Esophagus (tissue), 2 donors: ENCODE results near the gene FRMD3. TPM values are rescaled to one million over a fixed set of nuclear protein-coding genes. Genes with fewer than 3 reads are reported as not detected.

Experiments used
- H3K27ac ChIP-seq, 2 donors: one replicate each; pipeline ENCODE4 v1.5.1; 2013; ENCODE audit warnings: low read depth in 2 of 2, mild to moderate bottlenecking in 2 of 2, inconsistent platforms in 1 of 2, low read length in 1 of 2, moderate library complexity in 1 of 2
- H3K27me3 ChIP-seq, 2 donors: one replicate each; pipeline ENCODE4 v1.6.1; 2013; ENCODE audit warnings: low read length in 2 of 2, control low read depth in 1 of 2, mild to moderate bottlenecking in 1 of 2; ENCODE audit not compliant: insufficient read depth in 2 of 2, control insufficient read depth in 1 of 2
- H3K36me3 ChIP-seq, 2 donors: one replicate each; pipeline ENCODE4 v1.6.1; 2013; ENCODE audit warnings: low read length in 1 of 2; ENCODE audit not compliant: control insufficient read depth in 2 of 2, insufficient read depth in 2 of 2
- H3K4me1 ChIP-seq, 2 donors: one replicate each; pipeline ENCODE4 v1.6.1; 2013; ENCODE audit warnings: low read length in 1 of 2; ENCODE audit not compliant: control insufficient read depth in 2 of 2, insufficient read depth in 2 of 2
- H3K4me3 ChIP-seq, 2 donors: one replicate each; pipeline ENCODE4 v1.5.1; 2013; ENCODE audit warnings: low read length in 2 of 2, mild to moderate bottlenecking in 2 of 2, low read depth in 1 of 2, moderate library complexity in 1 of 2
- H3K9me3 ChIP-seq, 2 donors: one replicate each; pipeline ENCODE4 v1.6.1; 2013; ENCODE audit warnings: mild to moderate bottlenecking in 2 of 2, low read depth in 1 of 2, low read length in 1 of 2, moderate library complexity in 1 of 2; ENCODE audit not compliant: control insufficient read depth in 2 of 2, insufficient read depth in 1 of 2
- WGBS, 2 donors: extraction: QIAGEN DNeasy Blood & Tissue Kit; methylation state at CpG; one replicate each; pipeline ENCODE4 v1.1.7; 2013; 5-methylcytosine and 5-hydroxymethylcytosine counted together
- polyA plus RNA-seq, 2 donors: library from polyadenylated mRNA; stranded (reverse); fragments of 200-250 nt; gene quantifications; one replicate each; pipeline ENCODE4 v1.2.3, GENCODE V29; 2013
- donor health status: healthy with polysubstance abuse.
- donor health status: Bipolar disorder and iron deficiency.

FRMD3 gene
- polyA plus RNA-seq, 2 donors = 0.20 to 0.26 TPM

- 53 to 59% methylated on average over 2 of the region's 2 CpGs for WGBS, 2 donors
- H3K27ac ChIP-seq = no peak overlapping the region
- H3K4me3 ChIP-seq = no peak overlapping the region
- no peaks in the 10 kb centered on the region for H3K4me1 ChIP-seq
- no peaks in the 10 kb centered on the region for H3K9me3 ChIP-seq
- H3K36me3 ChIP-seq = no peaks in the 10 kb centered on the region
- no peaks in the 10 kb centered on the region for H3K27me3 ChIP-seq
Measured at GRCh38 chr9:83307066-83307724, 231.0 kb downstream of the FRMD3 start.

- Histone ChIP-seq H3K27me3 (no peaks in the 10 kb centered on the region), H3K9me3 (no peaks in the 10 kb centered on the region), H3K27ac (no peak overlapping the region), H3K4me1 (peaks cover 0 to 2% of the 10 kb centered on the region in 2 donors), H3K36me3 (no peaks in the 10 kb centered on the region), H3K4me3 (no peak overlapping the region)
- 15 to 31% methylated on average over 8 of the region's 8 CpGs for WGBS, 2 donors
Measured at GRCh38 chr9:83304686-83305085, 233.5 kb downstream of the FRMD3 start.

GRCh38 chr9:83299571-83299970 lies 238.6 kb downstream of the FRMD3 start:
- no peak overlapping the region for H3K4me3 ChIP-seq
- no peaks in the 10 kb centered on the region for H3K36me3 ChIP-seq
- WGBS, 2 donors = 46 to 56% methylated on average over 6 of the region's 6 CpGs
- H3K9me3 ChIP-seq = no peaks in the 10 kb centered on the region
- no peak overlapping the region for H3K27ac ChIP-seq
- peaks cover 0 to 2% of the 10 kb centered on the region in 2 donors for H3K4me1 ChIP-seq
- no peaks in the 10 kb centered on the region for H3K27me3 ChIP-seq

GRCh38 chr9:83299094-83299493 lies 239.1 kb downstream of the FRMD3 start:
- peaks cover 0 to 2% of the 10 kb centered on the region in 2 donors for H3K4me1 ChIP-seq
- H3K27me3 ChIP-seq = no peaks in the 10 kb centered on the region
- no peaks in the 10 kb centered on the region for H3K36me3 ChIP-seq
- 77 to 82% methylated on average over 2 of the region's 2 CpGs for WGBS, 2 donors
- no peak overlapping the region for H3K4me3 ChIP-seq
- H3K27ac ChIP-seq = no peak overlapping the region
- H3K9me3 ChIP-seq = no peaks in the 10 kb centered on the region

- Histone ChIP-seq H3K4me3 (no peak overlapping the region), H3K36me3 (no peaks in the 10 kb centered on the region), H3K27me3 (no peaks in the 10 kb centered on the region), H3K9me3 (peaks cover 0 to 1% of the 10 kb centered on the region in 2 donors), H3K4me1 (peaks cover 0 to 2% of the 10 kb centered on the region in 2 donors), H3K27ac (no peak overlapping the region)
- WGBS, 2 donors = 82 to 88% methylated on average over 2 of the region's 2 CpGs
Measured at GRCh38 chr9:83296123-83296522, 242.1 kb downstream of the FRMD3 start.

- WGBS, 2 donors = 88 to 89% methylated on average over 2 of the region's 2 CpGs
- H3K4me3 ChIP-seq = no peak overlapping the region
- H3K36me3 ChIP-seq = no peaks in the 10 kb centered on the region
- H3K27ac ChIP-seq = no peak overlapping the region
- no peaks in the 10 kb centered on the region for H3K27me3 ChIP-seq
- H3K4me1 ChIP-seq = no peaks in the 10 kb centered on the region
- peaks cover 0 to 2% of the 10 kb centered on the region in 2 donors for H3K9me3 ChIP-seq
Measured at GRCh38 chr9:83294816-83295215, 243.4 kb downstream of the FRMD3 start.

- Histone ChIP-seq H3K27ac (no peak overlapping the region), H3K4me1 (no peaks in the 10 kb centered on the region), H3K36me3 (no peaks in the 10 kb centered on the region), H3K9me3 (peaks cover 0 to 2% of the 10 kb centered on the region in 2 donors), H3K4me3 (no peak overlapping the region), H3K27me3 (no peaks in the 10 kb centered on the region)
- WGBS, 2 donors = 84 to 95% methylated on average over 1 of the region's 1 CpG
Measured at GRCh38 chr9:83291196-83291595, 247.0 kb downstream of the FRMD3 start.

GRCh38 chr9:83290692-83291091 lies 247.5 kb downstream of the FRMD3 start:
- Histone ChIP-seq H3K36me3 (no peaks in the 10 kb centered on the region), H3K4me3 (no peak overlapping the region), H3K27ac (no peak overlapping the region), H3K9me3 (peaks cover 0 to 2% of the 10 kb centered on the region in 2 donors), H3K27me3 (no peaks in the 10 kb centered on the region), H3K4me1 (no peaks in the 10 kb centered on the region)
- WGBS, 2 donors = 55 to 68% methylated on average over 5 of the region's 5 CpGs

GRCh38 chr9:83287021-83287420 lies 251.2 kb downstream of the FRMD3 start:
- 84 to 100% methylated on average over 1 of the region's 1 CpG for WGBS, 2 donors
- no peaks in the 10 kb centered on the region for H3K36me3 ChIP-seq

More at GRCh38 chr9:83287021-83287420, 251.2 kb downstream of the FRMD3 start:
- Histone ChIP-seq H3K4me3 (no peak overlapping the region), H3K27ac (no peak overlapping the region), H3K4me1 (no peaks in the 10 kb centered on the region), H3K27me3 (no peaks in the 10 kb centered on the region), H3K9me3 (peaks cover 0 to 2% of the 10 kb centered on the region in 2 donors)
